Measurements from ENCODE around the gene TACR2.

TACR2 gene

GRCh38 chr10:69372126-69372980 is 44.4 kb downstream of the TACR2 start:
- peak; percentile 23 for DNase-seq (ENCODE audit: low read depth)

- no peak for DNase-seq (ENCODE audit: low read depth)
Observed at GRCh38 chr10:69367469-69367868, 49.2 kb downstream of the TACR2 start.

GRCh38 chr10:69366738-69367137 is 50.0 kb downstream of the TACR2 start:
- no peak for DNase-seq (ENCODE audit: low read depth)

- no peak for DNase-seq (ENCODE audit: low read depth)
Observed at GRCh38 chr10:69364232-69364940, 52.3 kb downstream of the TACR2 start.

GRCh38 chr10:69363666-69364065 is 53.1 kb downstream of the TACR2 start:
- DNase-seq (ENCODE audit: low read depth), result no peak

GRCh38 chr10:69362471-69362954 is 54.2 kb downstream of the TACR2 start:
- DNase-seq (ENCODE audit: low read depth), result peak; percentile 86

- no peak for DNase-seq (ENCODE audit: low read depth)
Observed at GRCh38 chr10:69361303-69361614, 55.5 kb downstream of the TACR2 start.

GRCh38 chr10:69360485-69361302 is 56.0 kb downstream of the TACR2 start:
- peak; percentile 81 for DNase-seq (ENCODE audit: low read depth)

- DNase-seq (ENCODE audit: low read depth), result no peak
Observed at GRCh38 chr10:69359594-69359993, 57.1 kb downstream of the TACR2 start.

GRCh38 chr10:69359148-69359547 is 57.6 kb downstream of the TACR2 start:
- DNase-seq (ENCODE audit: low read depth), result peak; percentile 70

- no peak for DNase-seq (ENCODE audit: low read depth)
Observed at GRCh38 chr10:69358148-69358795, 58.4 kb downstream of the TACR2 start.

GRCh38 chr10:69356187-69356586 is 60.5 kb downstream of the TACR2 start:
- DNase-seq (ENCODE audit: low read depth), result no peak

- no peak for DNase-seq (ENCODE audit: low read depth)
Observed at GRCh38 chr10:69353977-69354635, 62.6 kb downstream of the TACR2 start.
